ENCODE data around the gene SYNRG.

- no peak for TF ChIP-seq POLR2AphosphoS5 (IDR thresholded peaks at IDR 0.05; ENCODE audit: low read depth, low read length)
- TF ChIP-seq POLR2A (IDR thresholded peaks at IDR 0.05; ENCODE audit: low read depth, low read length) = no peak
Measured at GRCh38 chr17:37493249-37494027, 115.8 kb downstream of the SYNRG start.
